ES-I3 (cell line): ENCODE results near the gene RBM47.
"Not testable (repeated sequence)": the region's sequence is repeated elsewhere in the genome, so short reads cannot be mapped to it uniquely, and the experiment has no call there.

Experiments used
- H3K36me3 ChIP-seq: 2 replicates; pipeline ENCODE4 v1.6.1; 2013; ENCODE audit warnings: mild to moderate bottlenecking, low read length, control low read depth, moderate library complexity; ENCODE audit not compliant: insufficient read depth
- H3K4me1 ChIP-seq: 2 replicates; pipeline ENCODE4 v1.6.1; 2013; ENCODE audit warnings: mild to moderate bottlenecking, control low read depth, low read length; ENCODE audit not compliant: insufficient read depth
- H3K9ac ChIP-seq: 2 replicates; pipeline ENCODE4 v1.6.1; 2013; ENCODE audit warnings: low read depth, mild to moderate bottlenecking, low read length, moderate library complexity
- H3K9me3 ChIP-seq: 2 replicates; pipeline ENCODE4 v1.6.1; 2013; ENCODE audit warnings: mild to moderate bottlenecking, low read length, moderate library complexity; ENCODE audit not compliant: control insufficient read depth, insufficient read depth

RBM47 gene

DNA sequence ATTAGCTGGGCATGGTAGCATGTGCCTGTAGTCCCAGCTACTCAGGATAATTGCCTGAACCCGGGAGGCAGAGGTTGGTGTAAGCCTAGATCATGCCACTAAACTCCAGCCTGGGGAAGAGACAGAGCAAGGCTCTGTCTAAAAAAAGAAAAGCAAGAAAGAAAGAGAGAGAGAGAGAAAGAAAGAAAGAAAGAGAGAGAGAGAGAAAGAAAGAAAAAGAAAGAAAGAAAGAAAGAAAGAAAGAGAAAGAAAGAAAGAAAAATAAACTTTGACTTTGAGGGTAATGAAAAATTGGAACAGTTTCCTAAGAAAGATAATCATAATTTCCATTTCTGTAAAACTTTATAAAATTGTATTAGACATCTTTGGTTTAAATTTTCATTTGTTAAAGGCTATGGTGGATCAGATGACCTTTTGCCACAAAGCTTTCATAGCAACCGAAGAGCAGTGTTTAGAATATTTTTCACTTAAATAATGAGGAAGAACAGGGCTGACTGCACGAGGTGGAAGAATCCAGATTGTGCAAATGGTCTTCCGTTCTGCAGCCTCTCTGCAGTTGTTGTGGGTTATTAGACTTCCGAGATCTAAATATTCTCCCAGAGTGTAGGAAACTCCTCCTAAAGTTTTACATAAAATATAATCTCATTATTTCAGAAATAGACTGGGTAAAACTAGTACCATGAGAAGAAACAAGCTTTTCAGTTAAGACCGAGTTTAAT is 55.9 kb downstream of the RBM47 start:
- H3K9ac ChIP-seq, result no peak overlapping the region
- H3K9me3 ChIP-seq, result no peaks in the 10 kb centered on the region
- no peaks in the 10 kb centered on the region for H3K36me3 ChIP-seq
- peaks cover 16% of the 10 kb centered on the region; the same call in 1 of the 2 replicates for H3K4me1 ChIP-seq

DNA sequence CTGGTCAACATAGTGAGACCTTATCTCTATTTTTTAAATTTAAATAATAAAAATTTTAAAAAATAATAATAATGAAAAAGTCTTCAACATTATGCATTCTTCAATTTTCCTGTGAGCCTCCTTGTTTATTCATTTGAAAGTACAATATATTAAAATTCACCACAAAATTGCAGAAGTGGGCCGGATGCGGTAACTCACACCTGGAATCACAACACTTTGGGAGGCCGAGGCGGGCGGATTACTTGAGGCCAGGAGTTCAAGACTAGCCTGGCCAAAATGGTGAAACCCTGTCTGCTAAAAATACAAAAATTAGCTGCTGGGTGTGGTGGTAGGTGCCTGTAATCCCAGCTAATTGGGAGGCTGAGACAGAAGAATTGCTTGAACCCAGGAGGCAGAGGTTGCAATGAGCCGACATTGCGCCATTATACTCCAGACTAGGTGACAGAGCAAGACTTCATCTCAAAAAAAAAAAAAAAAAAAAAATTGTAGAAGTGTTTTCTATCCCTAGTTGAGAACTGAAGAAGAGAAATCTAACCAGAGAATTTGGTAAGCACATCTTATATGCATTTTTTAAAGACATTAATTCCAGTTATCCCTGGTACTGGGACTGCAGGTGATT is 56.9 kb downstream of the RBM47 start:
- peaks cover 13% of the 10 kb centered on the region; the same call in 1 of the 2 replicates for H3K4me1 ChIP-seq
- no peaks in the 10 kb centered on the region for H3K36me3 ChIP-seq
- no peaks in the 10 kb centered on the region for H3K9me3 ChIP-seq
- no peak overlapping the region for H3K9ac ChIP-seq

- Histone ChIP-seq H3K36me3 (no peaks in the 10 kb centered on the region), H3K4me1 (peaks cover 3% of the 10 kb centered on the region; the same call in 1 of the 2 replicates), H3K9ac (no peak overlapping the region), H3K9me3 (no peaks in the 10 kb centered on the region)
Measured at GRCh38 chr4:40571208-40571607, 58.5 kb downstream of the RBM47 start.

DNA sequence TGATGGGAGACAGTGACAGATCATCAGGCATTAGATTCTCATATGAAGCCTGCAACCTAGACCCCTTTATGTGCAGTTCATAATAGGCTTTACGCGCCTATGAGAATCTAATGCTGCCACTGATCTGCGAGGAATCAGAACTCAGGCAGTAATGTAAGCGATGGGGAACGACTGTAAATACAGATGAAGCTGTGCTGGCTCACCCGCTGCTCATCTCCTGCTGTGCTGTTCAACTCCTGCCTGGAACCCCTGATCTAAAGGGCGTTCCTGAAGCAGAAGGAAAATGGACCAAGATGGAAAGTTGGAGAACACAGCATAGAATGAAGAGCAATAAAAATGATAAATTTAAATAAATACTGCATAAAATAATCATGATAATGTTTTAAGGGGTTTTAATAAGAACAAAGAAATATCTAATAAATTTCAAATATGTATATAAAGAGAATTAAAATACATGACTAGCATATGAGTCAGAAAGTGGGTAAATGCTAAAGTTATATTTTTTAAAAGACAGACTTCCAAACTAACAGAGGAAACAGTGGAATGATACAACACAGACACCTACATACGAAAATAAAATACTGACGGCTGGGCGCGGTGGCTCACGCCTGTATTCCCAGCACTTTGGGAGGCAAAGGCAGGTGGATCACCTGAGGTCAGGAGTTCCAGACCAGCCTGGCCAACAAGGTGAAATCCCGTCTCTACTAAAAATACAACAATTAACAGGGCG is 59.2 kb downstream of the RBM47 start:
- Histone ChIP-seq H3K36me3 (no peaks in the 10 kb centered on the region), H3K9ac (no peak overlapping the region), H3K4me1 (0 out of 2 replicates have a peak, but pooled peaks cover under 1% of the 10 kb centered on the region), H3K9me3 (no peaks in the 10 kb centered on the region)

GRCh38 chr4:40564815-40565483 is 64.7 kb downstream of the RBM47 start:
- no peaks in the 10 kb centered on the region for H3K9me3 ChIP-seq
- H3K9ac ChIP-seq, result no peak overlapping the region
- no peaks in the 10 kb centered on the region for H3K36me3 ChIP-seq
- peaks cover 8% of the 10 kb centered on the region; the same call in 1 of the 2 replicates for H3K4me1 ChIP-seq

DNA sequence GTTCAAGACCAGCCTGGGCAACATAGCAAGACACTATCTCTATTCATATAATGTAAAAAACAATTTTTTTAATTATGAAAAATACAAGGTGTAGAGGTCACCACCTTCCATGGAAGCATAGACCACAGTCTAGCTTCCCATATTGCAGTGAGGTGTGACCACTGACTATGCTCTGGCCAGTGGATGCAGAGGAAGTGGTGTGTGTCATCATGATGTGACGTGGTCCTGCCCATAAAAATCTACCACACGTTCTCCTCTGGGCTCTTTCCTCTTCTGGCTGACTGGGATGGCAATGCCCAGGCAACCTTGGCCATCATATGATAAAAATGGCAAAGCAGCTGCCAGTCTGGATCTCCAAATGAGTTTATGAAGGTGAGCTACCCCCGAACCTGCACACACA is 65.7 kb downstream of the RBM47 start:
- Histone ChIP-seq H3K36me3 (no peaks in the 10 kb centered on the region), H3K4me1 (peaks cover 8% of the 10 kb centered on the region; the same call in 1 of the 2 replicates)

GRCh38 chr4:40563401-40563800 is 66.3 kb downstream of the RBM47 start:
- H3K4me1 ChIP-seq, result peaks cover 8% of the 10 kb centered on the region; the same call in 1 of the 2 replicates
- no peaks in the 10 kb centered on the region for H3K9me3 ChIP-seq
- no peaks in the 10 kb centered on the region for H3K36me3 ChIP-seq
- no peak overlapping the region for H3K9ac ChIP-seq

More for the DNA sequence above, 65.7 kb downstream of the RBM47 start:
- no peak overlapping the region for H3K9ac ChIP-seq
- no peaks in the 10 kb centered on the region for H3K9me3 ChIP-seq

DNA sequence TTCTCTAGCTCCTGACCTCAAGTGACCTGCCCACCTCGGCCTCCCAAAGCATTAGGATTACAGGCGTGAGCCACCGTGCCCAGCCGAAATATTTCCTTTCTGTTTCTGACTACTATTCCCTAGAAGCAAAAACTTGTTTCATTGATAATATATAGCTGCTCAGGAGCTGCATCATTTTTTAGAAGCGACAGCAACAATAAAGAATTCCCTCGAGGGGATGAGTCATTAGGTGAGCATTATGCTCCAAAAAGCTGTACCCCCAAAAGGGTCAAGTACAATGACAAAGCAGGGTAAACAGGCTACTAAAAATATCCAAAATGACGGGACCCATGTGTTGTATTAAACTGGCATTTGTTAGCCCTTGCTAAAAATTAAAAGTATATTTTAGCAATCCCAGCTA is 67.0 kb downstream of the RBM47 start:
- Histone ChIP-seq H3K36me3 (no peaks in the 10 kb centered on the region), H3K4me1 (peaks cover 8% of the 10 kb centered on the region; the same call in 1 of the 2 replicates), H3K9me3 (no peaks in the 10 kb centered on the region), H3K9ac (no peak overlapping the region)

DNA sequence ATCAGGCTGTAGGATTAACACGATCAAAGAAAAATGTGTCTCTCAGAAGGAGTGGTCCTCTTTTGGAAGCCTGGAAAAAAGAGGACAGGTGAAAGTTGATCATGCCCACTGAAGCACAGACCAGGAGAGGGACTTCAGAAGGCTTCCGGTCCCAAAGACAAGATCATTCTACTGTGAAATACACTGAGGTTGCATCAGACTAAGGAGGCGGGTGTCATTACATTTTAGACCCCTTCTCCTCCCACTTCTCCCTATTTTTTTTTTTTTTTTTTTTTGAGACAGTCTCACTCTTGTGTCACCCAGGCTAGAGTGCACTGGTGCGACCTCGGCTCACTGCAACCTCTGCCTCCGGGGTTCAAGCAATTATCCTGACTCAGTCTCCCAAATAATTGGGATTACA is 67.5 kb downstream of the RBM47 start:
- no peak overlapping the region for H3K9ac ChIP-seq

DNA sequence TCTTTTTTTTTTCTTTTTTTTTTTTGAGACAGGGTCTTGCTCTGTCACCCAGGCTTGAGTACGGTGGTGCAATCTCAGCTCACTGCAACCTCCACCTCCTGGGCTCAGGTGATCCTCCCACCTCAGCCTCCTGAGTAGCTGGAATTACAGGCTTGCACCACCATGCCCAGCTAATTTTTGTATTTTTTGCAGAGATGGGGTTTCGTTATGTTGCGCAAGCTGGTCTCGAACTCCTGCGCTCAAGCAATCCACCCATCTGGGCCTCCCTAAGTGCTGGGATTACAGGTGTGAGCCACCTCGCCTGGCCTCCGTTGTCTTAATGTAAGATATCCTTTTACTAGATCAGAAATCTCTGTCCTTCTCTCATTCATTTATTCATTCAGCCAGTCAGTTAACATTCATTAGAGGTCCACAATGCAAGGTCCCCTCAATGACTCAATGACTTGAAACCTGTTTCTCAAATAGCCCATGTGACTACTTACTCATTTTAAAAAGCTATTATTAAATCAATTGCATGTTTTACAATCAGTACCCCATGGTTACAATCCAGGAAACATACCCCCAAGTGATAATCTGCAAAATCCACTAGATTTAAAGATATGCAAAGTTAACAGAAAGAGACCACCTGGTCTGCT is 68.0 kb downstream of the RBM47 start:
- H3K9me3 ChIP-seq, H3K36me3 ChIP-seq, H3K4me1 ChIP-seq, H3K9ac ChIP-seq: not testable (repeated sequence)

More for the DNA sequence above, 67.5 kb downstream of the RBM47 start:
- no peaks in the 10 kb centered on the region for H3K36me3 ChIP-seq
- H3K9me3 ChIP-seq, result no peaks in the 10 kb centered on the region
- peaks cover 8% of the 10 kb centered on the region; the same call in 1 of the 2 replicates for H3K4me1 ChIP-seq

DNA sequence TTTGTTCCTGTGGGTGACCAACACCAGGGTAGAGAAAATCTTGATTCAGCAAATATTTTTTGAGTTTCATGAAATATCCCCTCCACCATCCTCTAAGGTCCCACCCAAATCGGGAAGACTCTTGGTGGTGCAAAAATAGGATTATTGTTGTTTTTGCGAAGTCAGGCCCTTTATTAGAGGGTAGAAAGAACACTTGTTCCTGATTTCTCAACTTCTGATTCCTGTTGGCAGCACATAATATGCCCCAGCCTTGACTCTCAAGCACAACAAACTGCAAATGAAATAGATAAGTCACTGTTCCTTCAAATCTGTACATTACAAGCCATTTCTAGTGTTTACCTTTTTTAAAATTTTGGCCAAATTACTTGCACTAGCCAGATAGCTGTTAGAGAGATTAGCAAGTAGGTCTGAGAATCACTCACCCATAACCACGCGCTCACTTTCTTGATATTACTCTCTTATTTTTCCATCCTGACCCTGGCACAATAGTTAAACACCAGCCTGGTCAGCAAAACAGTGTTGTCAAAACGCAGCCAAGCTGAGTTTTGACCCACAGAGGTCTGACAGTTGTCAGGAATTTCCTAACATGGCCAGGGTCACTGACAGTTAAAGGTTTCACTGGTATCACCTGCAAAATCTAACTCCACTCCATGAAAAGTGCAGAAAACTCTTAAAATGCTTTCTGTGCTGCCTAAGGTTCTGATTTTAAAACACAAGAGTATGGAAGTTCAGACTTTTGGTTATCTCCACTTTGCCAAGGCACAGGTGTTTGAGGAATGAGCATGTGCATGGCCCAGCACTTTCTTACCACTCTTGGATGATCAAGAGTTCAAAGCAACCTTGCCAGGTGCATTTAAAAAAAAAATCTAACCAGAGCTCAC is 69.8 kb downstream of the RBM47 start:
- no peak overlapping the region for H3K9ac ChIP-seq
- H3K9me3 ChIP-seq, result no peaks in the 10 kb centered on the region
- peaks cover 6% of the 10 kb centered on the region; the same call in 1 of the 2 replicates for H3K4me1 ChIP-seq
- H3K36me3 ChIP-seq, result no peaks in the 10 kb centered on the region

GRCh38 chr4:40557736-40558135 is 71.9 kb downstream of the RBM47 start:
- peaks cover 18% of the 10 kb centered on the region; the same call in 1 of the 2 replicates for H3K4me1 ChIP-seq
- no peaks in the 10 kb centered on the region for H3K36me3 ChIP-seq
- no peak overlapping the region for H3K9ac ChIP-seq

More at GRCh38 chr4:40557736-40558135, 71.9 kb downstream of the RBM47 start:
- no peaks in the 10 kb centered on the region for H3K9me3 ChIP-seq
